HepG2 (cell line): ENCODE measurements around the gene RBBP8NL. TPM values are rescaled to one million over a fixed set of nuclear protein-coding genes. Genes with fewer than 3 reads are reported as not detected.

Experiments used
- ARNT2 ChIP-seq: sonication (generic); formaldehyde crosslinking; IDR thresholded peaks from 2 replicates; pipeline ENCODE4 v1.8.0; 2022; ENCODE audit warnings: mild to moderate bottlenecking, low read depth, missing genetic modification reagents, moderate library complexity
- ATF1 ChIP-seq: IDR thresholded peaks from 2 replicates; pipeline ENCODE4 v1.6.1; 2016; ENCODE audit warnings: mild to moderate bottlenecking, control low read depth
- CBX1 ChIP-seq: IDR thresholded peaks from one replicate; pipeline ENCODE4 v1.6.1; 2016; ENCODE audit warnings: antibody characterized with exemption, low read depth
- CBX5 ChIP-seq: sonication (generic); formaldehyde crosslinking; IDR thresholded peaks from 2 replicates; pipeline ENCODE4 v1.4.0; 2020; ENCODE audit warnings: missing genetic modification reagents, borderline replicate concordance
- FLYWCH1 ChIP-seq: sonication (generic); formaldehyde crosslinking; IDR thresholded peaks from 2 replicates; pipeline ENCODE4 v1.8.1; 2023; ENCODE audit warnings: mild to moderate bottlenecking, missing genetic modification reagents
- HOXA5 ChIP-seq: sonication (generic); formaldehyde crosslinking; IDR thresholded peaks from 2 replicates; pipeline ENCODE4 v1.4.0; 2020; ENCODE audit warnings: missing genetic modification reagents
- KLF15 ChIP-seq: sonication (generic); formaldehyde crosslinking; IDR thresholded peaks from 2 replicates; pipeline ENCODE4 v1.8.1; 2023; ENCODE audit warnings: borderline replicate concordance, mild to moderate bottlenecking, inconsistent platforms, missing genetic modification reagents, mixed read lengths
- MED1 ChIP-seq: sonication (generic); formaldehyde crosslinking; IDR thresholded peaks from 2 replicates; pipeline ENCODE4 v1.4.0; 2020; ENCODE audit warnings: missing genetic modification reagents
- MTA3 ChIP-seq: sonication (generic); formaldehyde crosslinking; IDR thresholded peaks from 2 replicates; pipeline ENCODE4 v1.4.0; 2020; ENCODE audit warnings: missing genetic modification reagents
- NONO ChIP-seq, 2 experiments: fragments of 450-650 bp in 1 of 2; sonication (generic) in 1 of 2; formaldehyde crosslinking in 1 of 2; IDR thresholded peaks in 1 of 2; conservative IDR thresholded peaks in 1 of 2; 2 replicates each; pipeline versions ENCODE4 v1.6.1 to v1.8.0; 2017 to 2022; ENCODE audit warnings: mild to moderate bottlenecking in 1 of 2, missing genetic modification reagents in 1 of 2, moderate library complexity in 1 of 2
- NR2C2 ChIP-seq: sonication (generic); formaldehyde crosslinking; IDR thresholded peaks from 2 replicates; pipeline ENCODE4 v1.4.0; 2020; ENCODE audit warnings: missing genetic modification reagents, mild to moderate bottlenecking, moderate library complexity, borderline replicate concordance
- PHF5A ChIP-seq: IDR thresholded peaks from one replicate; pipeline ENCODE4 v1.6.1; 2018; ENCODE audit warnings: low read depth, missing genetic modification reagents; ENCODE audit not compliant: unreplicated experiment
- PRPF4 ChIP-seq: fragments of 200-400 bp; formaldehyde crosslinking; IDR thresholded peaks from 2 replicates; pipeline ENCODE4 v1.6.1; 2016; ENCODE audit warnings: low read length, low read depth; ENCODE audit not compliant: poor library complexity, severe bottlenecking
- RXRA ChIP-seq: sonication (generic); formaldehyde crosslinking; IDR thresholded peaks from 2 replicates; pipeline ENCODE4 v1.5.1; 2020; ENCODE audit warnings: missing genetic modification reagents
- SATB2 ChIP-seq: sonication (generic); formaldehyde crosslinking; IDR thresholded peaks from 2 replicates; pipeline ENCODE4 v1.5.0; 2020; ENCODE audit warnings: missing genetic modification reagents
- TCF12 ChIP-seq, 2 experiments: fragments of 450-650 bp in 1 of 2; sonication (generic) in 1 of 2; formaldehyde crosslinking in 1 of 2; IDR thresholded peaks; 2 replicates each; pipeline versions ENCODE4 v1.6.1 to v1.8.0; 2017 to 2022; ENCODE audit warnings: antibody characterized with exemption in 1 of 2, mild to moderate bottlenecking in 1 of 2, missing genetic modification reagents in 1 of 2, moderate library complexity in 1 of 2
- U2AF2 ChIP-seq: fragments of 200-400 bp; formaldehyde crosslinking; IDR thresholded peaks from 2 replicates; pipeline ENCODE4 v1.6.1; 2017; ENCODE audit warnings: low read depth, mild to moderate bottlenecking, low read length
- ZNF530 ChIP-seq: sonication (generic); formaldehyde crosslinking; IDR thresholded peaks from 2 replicates; pipeline ENCODE4 v1.5.0; 2020; ENCODE audit warnings: low read depth, mild to moderate bottlenecking, missing genetic modification reagents
- ZNF557 ChIP-seq: sonication (generic); formaldehyde crosslinking; IDR thresholded peaks from 2 replicates; pipeline ENCODE4 v1.4.0; 2020; ENCODE audit warnings: missing genetic modification reagents
- ZNF614 ChIP-seq: IDR thresholded peaks from 2 replicates; pipeline ENCODE4 v1.6.1; 2018; ENCODE audit warnings: missing biosample characterization, missing genetic modification reagents, inconsistent platforms, borderline replicate concordance
- ZNF691 ChIP-seq: sonication (generic); formaldehyde crosslinking; IDR thresholded peaks from 2 replicates; pipeline ENCODE4 v1.4.0; 2020; ENCODE audit warnings: missing genetic modification reagents, low read depth, mild to moderate bottlenecking, borderline replicate concordance
- ZNF761 ChIP-seq: sonication (generic); formaldehyde crosslinking; conservative IDR thresholded peaks from 2 replicates; pipeline ENCODE4 v1.4.0; 2020; ENCODE audit warnings: mild to moderate bottlenecking, missing genetic modification reagents
- ZNF770 ChIP-seq: sonication (generic); formaldehyde crosslinking; IDR thresholded peaks from 2 replicates; pipeline ENCODE4 v1.5.0; 2020; ENCODE audit warnings: mild to moderate bottlenecking, missing genetic modification reagents
- ZNF775 ChIP-seq: sonication (generic); formaldehyde crosslinking; IDR thresholded peaks from 2 replicates; pipeline ENCODE4 v1.4.0; 2020; ENCODE audit warnings: missing genetic modification reagents, mild to moderate bottlenecking, moderate library complexity, borderline replicate concordance
- ZNF782 ChIP-seq: sonication (generic); formaldehyde crosslinking; IDR thresholded peaks from 2 replicates; pipeline ENCODE4 v1.4.0; 2020; ENCODE audit warnings: missing genetic modification reagents, mild to moderate bottlenecking, borderline replicate concordance
- polyA plus RNA-seq, 8 experiments: library from polyadenylated mRNA; depleted of rRNA in 3 of 8; stranded (reverse) in 7 of 8; unstranded in 1 of 8; fragments of >200 nt; fragmentation: Illumina TruSeq in 4 of 8; extraction: Trizol in 4 of 8; gene quantifications; 2 replicates each; pipeline versions ENCODE4 v1.2.1 to v1.2.3, GENCODE V29; 2011 to 2016; ENCODE audit warnings: low read depth in 4 of 8, missing spikeins in 1 of 8, mixed read lengths in 1 of 8; ENCODE audit not compliant: insufficient read depth in 1 of 8
- total RNA-seq, 5 experiments: library from RNA; depleted of rRNA; stranded (reverse); fragments of >200 nt; fragmentation: Illumina TruSeq; extraction: Trizol; gene quantifications; 2 replicates each; pipeline ENCODE4 v1.2.3, GENCODE V29; 2016; ENCODE audit warnings: low read depth in 1 of 5

The RBBP8NL gene
- total and polyA plus RNA-seq, 2 of the 13 experiments (the other 11 are each of a cell fraction or from before 2014, with no cell fraction given), result 0.69 to 0.86 TPM

- TF ChIP-seq RXRA (CRISPR knock-in tag), result 0 out of 2 replicates have a peak, but pooled peaks have one; percentile 42
- peak; percentile 70; the same call in 1 of the 2 replicates for TF ChIP-seq ZNF775 (CRISPR knock-in tag)
- no peak for TF ChIP-seq PRPF4
- peak; percentile 78; the same call in 1 of the 2 replicates for TF ChIP-seq HOXA5 (CRISPR knock-in tag)
- no peak; the same call in 1 of the 2 replicates for TF ChIP-seq ZNF761 (CRISPR knock-in tag)
- no peak for TF ChIP-seq ZNF782
- TF ChIP-seq U2AF2, result no peak
- TF ChIP-seq TCF12 (IDR thresholded peaks at IDR 0.05), result no peak
- peak; percentile 18 for TF ChIP-seq TCF12 (CRISPR knock-in tag; IDR thresholded peaks at IDR 0.05)
- TF ChIP-seq ARNT2 (CRISPR knock-in tag), result no peak
- TF ChIP-seq ATF1 (CRISPR knock-in tag), result no peak
- peak; percentile 45 for TF ChIP-seq PHF5A (CRISPR knock-in tag)
- TF ChIP-seq ZNF770 (CRISPR knock-in tag), result peak; percentile 59; the same call in 1 of the 2 replicates
- TF ChIP-seq SATB2 (CRISPR knock-in tag), result 0 out of 2 replicates have a peak, but pooled peaks have one; percentile 55
- TF ChIP-seq ZNF614, result no peak
- TF ChIP-seq NONO (IDR thresholded peaks at IDR 0.05), result no peak
- peak; percentile 67 for TF ChIP-seq NONO (CRISPR knock-in tag; conservative IDR thresholded peaks at IDR 0.05)
- peak; percentile 33; the same call in 1 of the 2 replicates for TF ChIP-seq KLF15 (CRISPR knock-in tag)
- TF ChIP-seq ZNF530 (CRISPR knock-in tag), result no peak
- no peak for TF ChIP-seq ZNF557 (CRISPR knock-in tag)
- TF ChIP-seq MTA3 (CRISPR knock-in tag), result 0 out of 2 replicates have a peak, but pooled peaks have one; percentile 34
- 0 out of 2 replicates have a peak, but pooled peaks have one; percentile 58 for TF ChIP-seq MED1
- no peak for TF ChIP-seq ZNF691
- TF ChIP-seq CBX5 (CRISPR knock-in tag), result no peak
- no peak for TF ChIP-seq FLYWCH1 (CRISPR knock-in tag)
- no peak for TF ChIP-seq CBX1
- TF ChIP-seq NR2C2 (CRISPR knock-in tag), result no peak
These were observed 60.8 kb downstream of the RBBP8NL start (continued) for GRCh38 chr20:62366370-62367135.
